ENCODE data around the gene PTH2.

Gene PTH2

DNA sequence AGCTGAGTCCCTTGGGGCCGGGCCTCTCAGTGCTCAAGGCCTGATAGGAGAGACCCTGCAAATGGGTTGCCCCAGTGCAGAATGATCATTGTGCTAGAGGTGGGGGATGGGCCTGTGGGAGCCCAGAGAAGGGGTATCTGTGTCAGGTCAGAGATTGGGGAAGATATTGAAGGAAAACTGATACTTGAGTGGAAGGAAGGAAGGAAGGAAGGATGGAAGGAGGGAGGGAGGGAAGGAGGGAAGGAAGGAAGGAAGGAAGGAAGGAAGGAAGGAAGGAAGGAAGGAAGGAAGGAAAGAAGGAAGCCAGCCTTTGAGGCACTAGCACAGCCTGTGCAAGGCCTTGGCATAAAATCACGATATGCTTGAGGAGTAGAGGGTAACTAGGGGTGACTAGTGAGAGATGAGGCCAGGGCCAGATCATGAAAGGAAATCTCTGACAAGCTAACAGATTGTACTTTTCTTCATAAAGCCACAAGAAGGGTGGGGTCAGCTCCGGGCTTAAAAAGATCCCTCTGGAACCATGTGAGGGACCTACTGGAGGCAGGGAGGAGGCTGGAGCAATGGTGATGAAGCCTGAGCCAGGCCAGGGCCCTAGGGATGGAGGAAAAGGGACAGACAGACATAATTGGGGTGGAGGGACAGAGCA is 11.4 kb downstream of the PTH2 start:
- DNase-seq (ENCODE audit: low read depth): no peak
- TF ChIP-seq, protein P1, sequence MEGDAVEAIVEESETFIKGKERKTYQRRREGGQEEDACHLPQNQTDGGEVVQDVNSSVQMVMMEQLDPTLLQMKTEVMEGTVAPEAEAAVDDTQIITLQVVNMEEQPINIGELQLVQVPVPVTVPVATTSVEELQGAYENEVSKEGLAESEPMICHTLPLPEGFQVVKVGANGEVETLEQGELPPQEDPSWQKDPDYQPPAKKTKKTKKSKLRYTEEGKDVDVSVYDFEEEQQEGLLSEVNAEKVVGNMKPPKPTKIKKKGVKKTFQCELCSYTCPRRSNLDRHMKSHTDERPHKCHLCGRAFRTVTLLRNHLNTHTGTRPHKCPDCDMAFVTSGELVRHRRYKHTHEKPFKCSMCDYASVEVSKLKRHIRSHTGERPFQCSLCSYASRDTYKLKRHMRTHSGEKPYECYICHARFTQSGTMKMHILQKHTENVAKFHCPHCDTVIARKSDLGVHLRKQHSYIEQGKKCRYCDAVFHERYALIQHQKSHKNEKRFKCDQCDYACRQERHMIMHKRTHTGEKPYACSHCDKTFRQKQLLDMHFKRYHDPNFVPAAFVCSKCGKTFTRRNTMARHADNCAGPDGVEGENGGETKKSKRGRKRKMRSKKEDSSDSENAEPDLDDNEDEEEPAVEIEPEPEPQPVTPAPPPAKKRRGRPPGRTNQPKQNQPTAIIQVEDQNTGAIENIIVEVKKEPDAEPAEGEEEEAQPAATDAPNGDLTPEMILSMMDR (IDR thresholded peaks at IDR 0.05; ENCODE audit: control insufficient read depth, extremely low read depth, insufficient read depth): no peak
- no peak overlapping the region for H3K4me3 ChIP-seq (ENCODE audit: low read depth, low read length)

DNA sequence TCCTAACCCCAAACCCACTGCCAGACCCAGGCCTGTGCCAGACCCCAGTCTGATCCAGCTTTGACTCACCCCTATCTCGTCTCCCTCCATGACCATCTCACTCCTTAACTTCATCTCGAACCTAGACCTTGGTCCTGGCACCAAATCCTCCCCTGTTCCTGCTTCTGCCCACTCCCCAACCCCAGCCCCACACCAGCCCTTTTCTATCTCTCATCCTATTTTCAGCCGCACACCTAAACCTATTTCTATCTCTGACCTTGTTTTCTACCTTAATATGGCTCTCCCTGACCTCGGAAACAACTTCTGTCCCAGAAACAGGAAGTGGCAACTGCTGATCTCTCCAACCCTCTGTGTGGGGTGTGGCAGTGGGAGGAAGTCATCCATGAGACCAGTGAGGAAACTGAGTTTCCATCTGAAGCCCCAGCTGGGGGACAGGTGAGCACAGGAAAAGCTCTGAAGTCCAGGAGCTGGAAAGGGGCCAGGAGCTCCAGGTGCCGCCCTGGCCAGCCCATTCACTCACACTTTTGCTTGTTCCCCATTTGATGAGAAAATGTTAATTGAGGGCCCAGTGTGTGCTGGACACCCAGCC is 13.7 kb downstream of the PTH2 start:
- DNase-seq (ENCODE audit: low read depth): no peak
- H3K4me3 ChIP-seq (ENCODE audit: low read depth, low read length): no peak overlapping the region
- TF ChIP-seq, protein P1 (IDR thresholded peaks at IDR 0.05; ENCODE audit: control insufficient read depth, extremely low read depth, insufficient read depth): no peak

DNA sequence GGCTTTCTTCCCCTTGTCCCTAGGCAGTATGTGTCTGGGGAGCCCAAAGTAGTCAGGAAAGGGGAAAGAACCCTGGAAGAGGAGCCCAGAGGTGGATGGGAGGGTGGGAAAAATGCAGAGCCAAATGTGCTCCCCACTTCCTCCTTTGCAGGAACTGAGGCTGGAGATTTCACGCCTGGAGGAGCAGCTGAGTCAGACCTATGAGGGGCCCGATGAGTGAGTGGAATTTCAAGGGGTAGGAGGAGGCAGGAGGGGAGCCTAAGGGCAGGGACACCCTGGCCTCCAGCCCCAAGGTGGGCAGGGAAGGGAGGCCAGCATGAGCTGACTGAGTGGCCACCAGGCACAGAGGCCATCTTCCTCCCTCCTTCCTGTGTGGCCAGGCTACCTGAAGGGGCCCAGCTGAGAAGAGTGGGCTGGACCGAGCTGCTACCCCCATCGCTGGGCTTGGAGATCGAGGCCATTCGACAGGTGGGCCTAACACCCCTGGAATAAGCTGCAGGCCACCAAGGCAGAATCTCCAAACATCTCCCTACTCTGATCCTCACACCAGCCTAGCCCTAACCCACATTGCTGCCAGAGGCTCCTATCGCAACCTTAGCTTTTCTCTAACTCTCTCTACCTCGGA is 14.3 kb downstream of the PTH2 start:
- H3K4me3 ChIP-seq (ENCODE audit: low read depth, low read length): no peak overlapping the region
- TF ChIP-seq, protein P1 (IDR thresholded peaks at IDR 0.05; ENCODE audit: control insufficient read depth, extremely low read depth, insufficient read depth): no peak
- DNase-seq (ENCODE audit: low read depth): no peak

DNA sequence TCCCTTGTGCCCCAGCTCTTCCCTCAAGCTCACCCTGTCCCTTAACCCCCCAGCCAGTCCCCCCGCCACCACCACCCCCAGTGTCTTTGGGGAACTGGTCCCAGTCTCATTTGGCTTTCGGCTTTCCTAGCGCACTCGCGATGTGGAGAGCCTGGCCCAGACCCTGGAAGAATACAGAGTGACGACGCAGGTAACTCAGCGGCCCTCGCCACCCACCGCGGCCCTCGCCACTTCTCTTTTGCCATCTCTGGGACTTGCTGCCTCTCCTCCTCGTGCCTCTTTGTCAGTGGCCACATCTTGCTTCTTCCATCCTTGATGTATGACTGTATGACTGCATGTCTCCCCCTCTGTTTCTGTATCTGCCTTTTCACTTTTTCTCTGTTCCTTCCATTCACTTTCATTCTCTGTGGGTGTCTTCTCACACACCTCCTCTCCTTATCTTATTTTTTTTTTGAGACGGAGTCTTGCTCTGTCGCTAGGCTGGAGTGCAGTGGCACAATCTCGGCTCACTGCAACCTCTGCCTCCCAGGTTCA is 15.7 kb downstream of the PTH2 start:
- no peak for DNase-seq (ENCODE audit: low read depth)
- no peak overlapping the region for H3K4me3 ChIP-seq (ENCODE audit: low read depth, low read length)
- TF ChIP-seq, protein P1 (IDR thresholded peaks at IDR 0.05; ENCODE audit: control insufficient read depth, extremely low read depth, insufficient read depth): no peak

DNA sequence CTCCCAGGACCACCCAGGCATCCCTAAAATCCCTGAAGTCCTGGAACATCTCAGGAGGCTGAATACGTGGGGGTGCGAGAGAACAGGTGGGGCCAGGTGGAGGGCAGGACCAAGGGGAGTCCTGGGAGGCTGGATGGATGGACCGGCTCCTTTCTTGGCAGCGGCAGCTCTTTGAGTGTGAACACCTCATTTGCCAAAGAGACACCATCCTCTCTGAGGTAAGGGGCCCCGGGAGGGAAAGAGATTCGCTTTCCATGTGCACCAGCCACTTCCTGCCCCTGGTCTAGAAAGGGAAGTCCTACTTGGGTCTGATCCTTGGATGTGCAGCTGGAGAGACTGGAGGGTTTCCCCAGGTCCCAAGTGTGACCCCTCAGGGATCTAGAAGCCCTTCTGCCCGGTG is 16.2 kb downstream of the PTH2 start:
- DNase-seq (ENCODE audit: low read depth): no peak
- TF ChIP-seq, protein P1 (IDR thresholded peaks at IDR 0.05; ENCODE audit: control insufficient read depth, extremely low read depth, insufficient read depth): no peak
- no peak overlapping the region for H3K4me3 ChIP-seq (ENCODE audit: low read depth, low read length)

DNA sequence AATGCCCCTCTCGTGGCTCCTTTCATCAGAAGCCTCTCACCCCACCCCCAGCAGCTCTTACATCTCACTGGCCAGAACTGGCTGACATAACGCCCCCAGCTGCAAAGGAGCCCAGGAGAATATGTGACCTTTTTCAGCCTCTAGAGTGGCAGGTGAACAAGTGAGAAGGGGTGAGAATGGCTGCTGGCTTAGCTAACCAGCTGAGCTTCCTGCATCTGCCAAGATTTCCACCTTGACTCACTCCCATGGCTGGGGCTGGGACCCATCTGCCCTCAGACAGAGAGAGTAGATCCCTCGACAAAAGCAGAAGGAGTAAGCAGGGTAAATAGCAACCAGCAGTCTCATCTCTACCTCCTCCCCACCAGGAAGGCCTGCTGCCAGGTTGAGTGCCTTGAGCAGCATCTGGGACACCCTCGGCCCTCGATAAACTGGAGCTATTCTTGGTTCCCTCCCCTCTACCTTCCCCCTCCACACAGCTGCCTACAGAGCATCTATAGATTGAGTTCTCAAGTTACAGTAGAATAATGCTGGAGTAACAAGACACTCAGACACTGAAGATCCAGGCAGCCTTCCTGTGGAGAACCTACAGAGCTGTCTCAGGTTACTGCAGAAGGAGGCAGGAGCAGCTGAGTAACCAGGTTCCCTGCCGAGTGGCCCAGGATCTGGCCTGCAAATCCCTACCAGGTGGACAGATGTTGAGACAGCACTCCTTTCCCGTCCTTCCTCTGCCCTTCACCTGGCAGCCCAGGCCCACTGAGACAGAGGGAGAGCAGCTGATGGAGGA is 19.6 kb downstream of the PTH2 start:
- no peak for DNase-seq (ENCODE audit: low read depth)
- TF ChIP-seq, protein P1 (IDR thresholded peaks at IDR 0.05; ENCODE audit: control insufficient read depth, extremely low read depth, insufficient read depth): no peak

More for the DNA sequence above, 19.6 kb downstream of the PTH2 start:
- no peak overlapping the region for H3K4me3 ChIP-seq (ENCODE audit: low read depth, low read length)
